Skeletal muscle cell (primary cell): ENCODE measurements around the gene DHCR7.

Experiments used
- DNase-seq: peaks from one replicate; pipeline ENCODE4 v3.0.0-alpha.2; 2010; ENCODE audit warnings: low read depth
- H3K4me3 ChIP-seq: 2 replicates; pipeline ENCODE4 v1.5.1; 2011; ENCODE audit warnings: low read depth, mild to moderate bottlenecking, control low read depth, low read length, moderate library complexity

Gene DHCR7

DNA sequence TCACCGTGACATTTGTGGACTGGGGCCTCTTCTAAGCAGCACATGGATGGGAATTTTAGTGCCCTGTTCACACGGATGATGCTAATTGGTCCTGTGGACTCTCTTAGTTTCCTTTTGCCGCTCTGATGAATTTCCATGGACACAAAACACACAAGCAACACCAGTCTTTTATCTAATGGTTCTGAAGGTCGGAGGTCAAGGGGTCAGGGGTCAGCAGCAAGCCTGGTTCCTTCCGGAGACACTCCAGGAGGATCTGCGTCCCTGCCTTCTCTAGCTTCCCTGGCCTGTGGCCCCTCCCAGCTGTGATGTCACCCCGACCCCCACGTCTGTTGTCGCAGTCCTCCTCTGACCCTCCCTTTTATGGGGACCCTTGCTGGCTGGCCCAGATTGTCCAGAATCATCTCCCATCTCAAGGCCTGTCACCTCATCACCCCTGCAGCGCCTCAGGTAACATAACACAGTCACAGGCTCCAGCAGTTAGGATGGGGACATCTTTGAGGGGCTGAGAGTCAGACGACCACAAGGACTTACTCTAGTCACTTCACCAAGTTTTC is 11.7 kb upstream of the DHCR7 start:
- H3K4me3 ChIP-seq = no peak overlapping the region
- no peak for DNase-seq

DNA sequence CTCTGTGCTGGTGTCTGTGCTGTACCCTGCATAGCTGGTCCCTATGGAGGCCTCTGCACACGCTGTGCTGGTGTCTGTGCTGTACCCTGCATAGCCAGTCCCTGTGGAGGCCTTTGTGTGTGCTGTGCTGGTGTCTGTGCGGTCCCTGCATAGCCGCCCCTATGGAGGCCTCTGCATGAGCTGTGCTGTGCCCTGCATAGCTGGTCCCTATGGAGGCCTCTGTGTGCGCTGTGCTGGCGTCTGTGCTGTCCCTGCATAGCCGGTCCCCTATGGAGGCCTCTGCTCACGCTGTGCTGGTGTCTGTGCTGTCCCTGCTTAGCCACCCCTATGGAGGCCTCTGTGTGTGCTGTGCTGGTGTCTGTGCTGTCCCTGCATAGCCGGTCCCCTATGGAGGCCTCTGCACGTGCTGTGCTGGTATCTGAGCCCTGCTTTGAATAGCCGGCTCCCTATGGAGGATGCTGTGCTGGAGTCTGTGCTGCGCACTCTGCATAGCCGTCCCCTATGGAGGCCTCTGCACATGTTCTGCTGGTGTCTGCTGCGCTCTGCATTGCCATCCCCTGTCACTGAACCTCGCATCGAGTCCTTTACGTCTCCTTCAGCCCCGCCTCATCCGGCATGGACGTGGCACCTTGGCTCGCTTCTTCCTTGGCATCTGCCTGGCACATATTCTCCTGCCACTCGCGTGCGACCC is 11.0 kb upstream of the DHCR7 start:
- no peak overlapping the region for H3K4me3 ChIP-seq
- no peak for DNase-seq

DNA sequence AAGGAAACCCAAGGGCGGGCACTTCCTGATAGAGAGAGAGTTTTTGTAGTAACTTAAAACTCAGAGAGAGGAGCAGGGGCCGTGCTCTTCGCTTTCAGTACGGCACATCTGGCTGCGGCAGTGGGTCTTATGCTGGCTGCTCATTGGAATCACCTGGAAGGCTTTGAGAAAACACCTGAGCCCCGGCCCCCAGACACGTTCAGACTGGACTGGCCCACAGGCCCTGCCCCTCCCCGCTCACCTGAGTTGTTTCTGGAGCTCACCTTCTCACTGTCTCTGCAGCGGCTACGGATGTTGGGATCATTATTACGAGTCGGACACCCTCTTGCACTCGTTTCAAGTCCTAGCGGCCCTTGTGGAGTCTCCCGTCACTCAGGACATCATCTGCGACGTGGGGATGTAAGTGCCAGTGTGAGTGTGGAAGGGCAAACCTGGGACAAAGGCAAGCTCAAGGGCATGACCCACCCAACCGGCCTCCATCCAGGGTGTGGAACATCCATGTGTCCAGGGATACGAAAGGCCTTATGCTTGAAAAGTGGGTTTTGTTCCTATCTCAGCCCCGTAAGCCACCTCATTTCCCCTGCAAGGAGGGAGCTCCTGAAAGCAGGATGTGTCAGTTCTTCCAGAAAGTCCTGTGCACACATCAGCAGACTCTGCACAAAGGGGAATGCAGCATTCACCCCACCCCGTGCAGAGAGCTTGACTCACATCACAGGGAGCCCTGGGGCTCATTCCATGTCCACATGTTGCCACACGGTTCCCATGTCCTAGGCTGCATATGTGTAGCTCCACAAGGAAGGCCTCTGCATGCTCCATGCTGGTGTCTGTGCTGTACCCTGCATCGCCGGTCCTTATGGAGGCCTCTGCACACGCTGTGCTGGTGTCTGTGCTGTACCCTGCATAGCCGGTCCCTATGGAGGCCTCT is 10.2 kb upstream of the DHCR7 start:
- DNase-seq = no peak
- H3K4me3 ChIP-seq = no peak overlapping the region

DNA sequence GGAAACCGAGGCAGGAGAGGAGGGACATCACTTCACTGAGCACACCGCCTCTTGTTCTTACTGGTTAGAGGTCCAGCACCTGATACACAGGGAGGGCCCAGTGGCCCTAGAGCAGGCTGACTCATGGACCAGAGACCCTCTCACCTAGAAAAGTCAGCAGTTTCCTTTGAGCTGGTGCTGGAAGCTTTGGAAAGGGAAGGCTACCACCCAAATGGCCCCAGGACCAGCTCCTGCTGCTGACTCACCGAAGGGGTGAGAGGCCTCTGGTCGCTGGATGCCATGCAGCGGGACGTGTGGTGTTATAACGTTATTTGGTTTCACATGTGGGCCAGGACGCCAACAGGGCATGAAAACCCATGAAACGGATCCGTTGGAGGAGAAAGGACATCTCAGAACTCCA is 8.6 kb upstream of the DHCR7 start:
- H3K4me3 ChIP-seq = no peak overlapping the region
- DNase-seq = no peak

DNA sequence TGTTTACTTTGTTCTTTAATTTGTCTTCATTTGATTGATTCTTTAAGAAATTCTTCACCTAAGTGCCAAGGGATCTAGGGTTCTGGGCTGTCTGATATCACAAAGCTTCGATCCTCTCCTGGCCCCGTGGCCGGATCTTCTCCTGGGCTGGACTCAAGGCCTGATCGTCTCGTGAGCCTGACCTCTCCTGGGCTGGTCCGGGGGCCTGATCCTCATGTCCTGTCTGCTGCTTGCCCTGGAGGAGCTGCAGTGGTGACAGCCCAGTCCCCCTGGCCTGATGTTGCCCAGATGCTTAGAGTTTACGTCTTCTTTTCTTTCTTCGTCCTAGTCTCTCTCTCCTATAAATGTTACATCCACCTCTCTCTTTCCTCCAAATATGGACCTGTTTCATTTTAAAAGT is 8.1 kb upstream of the DHCR7 start:
- H3K4me3 ChIP-seq = no peak overlapping the region
- DNase-seq = no peak

DNA sequence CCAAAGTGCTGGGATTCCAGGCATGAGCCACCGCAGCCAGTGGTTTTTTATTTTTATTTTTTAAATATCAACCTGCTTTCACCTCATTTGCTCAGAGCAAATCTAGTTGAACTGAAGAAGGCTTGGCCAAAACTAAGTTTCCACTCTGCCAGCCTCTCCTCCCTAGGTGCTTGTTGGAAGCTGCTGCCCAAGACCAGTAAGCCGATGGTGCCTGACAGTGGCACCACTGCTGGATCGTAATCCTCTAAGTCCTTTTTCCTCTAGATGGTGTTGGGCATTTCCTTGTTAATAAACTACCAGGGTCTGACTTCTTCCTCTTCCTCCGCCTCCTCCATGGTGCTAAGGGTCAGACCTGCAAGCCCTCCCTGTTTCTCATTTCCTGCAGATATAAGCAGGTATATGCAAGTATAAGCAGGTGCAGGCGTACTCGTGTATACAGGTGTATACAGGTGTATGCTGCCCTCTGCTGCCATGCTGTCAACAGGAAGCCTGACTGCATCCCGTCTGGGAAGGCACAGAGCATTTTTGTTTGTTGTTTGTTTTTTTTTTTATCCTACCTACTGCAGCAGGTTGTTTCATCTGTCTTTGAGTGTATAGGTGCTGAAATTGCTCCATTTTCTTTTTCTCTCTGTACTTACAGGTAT is 6.4 kb upstream of the DHCR7 start:
- DNase-seq = no peak
- no peak overlapping the region for H3K4me3 ChIP-seq

DNA sequence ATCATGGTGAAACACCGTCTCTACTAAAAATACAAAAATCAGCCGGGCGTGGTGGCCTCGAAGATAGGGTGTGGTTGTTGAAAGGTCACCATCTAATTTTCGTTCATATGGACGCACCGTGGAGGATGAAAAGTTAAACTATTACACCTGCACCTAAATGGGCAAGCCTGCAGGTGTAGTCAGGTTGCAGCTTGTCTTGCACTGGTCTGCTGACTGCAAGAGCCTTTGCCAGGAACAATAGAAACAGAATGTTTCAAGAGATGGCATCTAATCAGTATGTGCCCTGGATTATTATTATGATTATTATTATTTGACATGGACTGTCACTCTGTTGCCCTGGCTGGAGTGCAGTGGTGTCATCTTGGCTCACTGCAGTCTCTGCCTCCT is 5.7 kb upstream of the DHCR7 start:
- no peak for DNase-seq
- peak overlapping the region; percentile 66 for H3K4me3 ChIP-seq

DNA sequence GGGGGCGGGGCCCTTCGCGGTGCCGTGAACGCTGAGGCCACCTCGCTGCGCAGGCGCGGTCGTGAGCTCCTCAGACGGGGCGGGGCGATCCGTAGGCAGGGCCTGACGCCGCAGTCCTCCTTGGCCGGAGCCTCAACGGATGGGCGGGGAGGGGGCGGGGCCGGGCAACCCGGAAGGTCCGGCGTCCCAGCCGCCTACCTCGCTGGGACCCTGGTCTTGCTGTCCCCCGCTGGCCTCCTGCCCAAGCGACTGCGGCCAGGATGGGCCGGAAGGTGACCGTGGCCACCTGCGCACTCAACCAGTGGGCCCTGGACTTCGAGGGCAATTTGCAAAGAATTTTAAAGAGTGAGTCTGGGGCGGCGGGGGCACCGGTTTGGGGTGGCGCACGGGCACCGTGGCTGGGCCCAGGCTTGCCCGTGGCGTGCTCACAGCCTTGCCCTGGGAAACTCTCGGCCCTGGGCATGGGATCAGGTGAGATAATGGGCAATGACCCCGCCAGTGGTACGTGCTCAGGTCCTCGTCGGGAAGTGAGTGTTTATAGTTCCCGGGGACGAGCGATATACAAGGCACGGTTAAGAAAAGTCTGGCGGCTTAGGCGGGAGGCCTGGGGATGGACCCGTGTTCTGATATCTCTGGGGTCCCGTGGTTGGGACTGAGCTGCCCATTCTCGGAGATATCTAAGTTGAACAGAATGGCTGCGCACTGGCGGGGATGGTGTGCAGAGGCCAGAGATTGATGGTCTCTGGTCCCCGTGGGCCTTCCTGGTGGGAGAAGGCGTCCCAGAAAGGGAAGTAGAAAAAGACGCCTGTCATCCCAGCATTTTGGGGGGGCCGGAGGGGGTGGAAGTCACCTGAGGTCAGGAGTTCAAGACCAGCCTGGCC is 5.1 kb upstream of the DHCR7 start, which contains the start of gene NADSYN1:
NADSYN1 (plus strand) TSS at position 167 of the 881 bp plus-strand sequence; CDS start at position 261, 94 bp downstream.
- peak; percentile 65 for DNase-seq
- peak within 1 kb of the TSS; percentile 66 for H3K4me3 ChIP-seq

DNA sequence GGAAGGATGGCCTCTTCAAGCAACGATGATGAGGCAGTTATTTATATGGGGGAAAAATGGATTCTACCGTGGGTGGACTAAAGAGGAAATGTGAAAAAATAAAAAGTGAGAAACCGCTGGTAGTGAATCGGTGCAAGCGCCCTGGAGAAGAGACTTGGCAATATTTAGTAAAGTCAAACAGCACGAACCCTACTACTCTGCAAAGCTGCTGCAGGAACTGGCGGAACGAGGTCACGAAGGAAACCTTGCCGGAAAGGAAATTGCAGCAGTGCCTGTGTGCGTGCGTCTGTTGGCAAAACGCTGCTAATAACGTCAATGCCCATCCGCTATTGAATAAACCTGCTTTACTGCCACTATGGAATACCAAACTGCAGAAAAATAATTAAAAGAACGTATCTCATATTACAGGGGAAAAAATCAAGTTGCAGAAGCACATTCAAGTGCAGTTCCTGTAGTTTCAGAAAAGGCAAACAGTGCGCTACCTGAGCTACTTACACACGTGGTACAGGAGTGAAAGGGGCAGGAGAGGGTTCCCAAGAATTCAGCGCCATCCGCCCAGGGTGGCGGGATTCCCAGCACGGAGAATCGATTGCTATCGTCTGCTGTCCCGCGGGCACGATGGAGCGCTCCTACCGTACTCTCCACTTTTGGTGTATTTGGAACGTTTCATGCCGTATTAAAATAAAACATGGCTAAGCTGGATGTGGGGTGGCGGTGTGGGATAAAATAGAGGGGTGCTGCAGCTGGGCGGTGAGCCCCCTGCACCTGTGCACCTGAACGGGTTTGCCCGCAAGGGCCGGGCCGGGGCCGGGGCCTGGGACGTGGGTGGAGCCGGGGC is 4.2 kb upstream of the DHCR7 start:
- H3K4me3 ChIP-seq = peak overlapping the region; percentile 66
- DNase-seq = no peak

DNA sequence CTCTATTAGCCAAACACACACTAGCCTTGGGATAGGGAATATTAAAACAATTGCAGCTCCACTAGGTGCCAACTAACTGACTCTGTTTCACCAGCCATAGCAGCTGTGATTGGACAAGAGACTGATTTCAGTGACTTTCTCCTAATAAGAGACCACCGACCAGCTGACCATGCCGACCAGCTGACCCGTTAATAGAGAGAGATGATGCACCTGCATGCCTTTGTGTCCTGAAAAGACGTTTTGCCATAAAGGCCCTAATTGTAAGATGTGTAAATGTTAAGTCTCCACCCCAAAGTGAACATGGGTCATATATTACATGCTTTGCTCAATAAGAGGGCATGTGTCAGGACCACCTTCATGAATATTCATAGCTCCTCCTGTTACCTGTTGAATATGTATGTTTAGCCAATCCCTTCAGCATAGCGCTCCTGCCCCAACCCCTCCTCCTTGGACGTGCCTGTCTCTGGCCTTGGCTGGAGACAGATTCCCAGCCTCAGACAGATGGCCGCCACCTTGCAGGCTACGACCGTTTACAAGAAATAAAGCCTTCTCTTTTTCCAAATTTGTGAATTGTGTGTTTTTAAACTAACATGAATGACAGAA is 3.5 kb upstream of the DHCR7 start:
- DNase-seq = no peak
- no peak overlapping the region for H3K4me3 ChIP-seq

DNA sequence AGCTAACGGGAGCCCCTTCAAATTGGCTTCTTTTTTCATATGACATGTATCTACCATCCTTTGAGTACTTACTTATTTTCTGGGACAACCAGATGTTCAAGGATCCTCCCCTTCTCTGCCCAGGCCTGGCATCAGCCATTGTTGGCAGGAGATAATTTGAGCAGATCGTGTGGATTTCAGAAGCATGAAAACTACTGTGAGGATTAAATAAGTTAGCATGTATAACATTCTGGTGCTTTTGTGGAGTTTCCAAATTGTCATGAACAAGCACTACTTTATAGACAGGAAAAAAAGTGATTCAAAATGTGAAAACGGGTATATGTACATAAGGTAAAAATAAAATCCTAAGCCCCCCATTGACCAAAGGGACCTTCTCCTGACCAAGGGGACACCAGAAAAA is 2.7 kb upstream of the DHCR7 start:
- no peak overlapping the region for H3K4me3 ChIP-seq

DNA sequence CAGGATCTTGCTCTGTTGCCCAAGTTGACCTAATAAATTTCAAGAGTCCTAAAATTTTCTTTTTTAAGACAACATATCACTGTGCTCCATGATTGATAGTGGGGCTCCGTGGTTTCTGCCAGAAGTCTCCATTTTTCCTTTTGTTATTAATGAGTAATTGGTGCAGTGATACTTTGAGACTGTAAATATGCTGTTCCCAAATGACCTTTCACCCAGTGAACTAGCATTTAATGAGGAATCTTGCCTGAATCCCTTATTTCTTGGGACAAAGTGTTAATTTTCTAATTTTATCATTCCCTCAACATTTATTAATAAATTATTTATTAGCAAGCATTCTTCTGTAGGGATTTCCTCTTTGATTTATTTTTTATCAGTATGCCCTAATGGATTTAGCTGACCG is 2.3 kb upstream of the DHCR7 start:
- H3K4me3 ChIP-seq = no peak overlapping the region
- no peak for DNase-seq

More for the DNA sequence above, 2.7 kb upstream of the DHCR7 start:
- DNase-seq = no peak

DNA sequence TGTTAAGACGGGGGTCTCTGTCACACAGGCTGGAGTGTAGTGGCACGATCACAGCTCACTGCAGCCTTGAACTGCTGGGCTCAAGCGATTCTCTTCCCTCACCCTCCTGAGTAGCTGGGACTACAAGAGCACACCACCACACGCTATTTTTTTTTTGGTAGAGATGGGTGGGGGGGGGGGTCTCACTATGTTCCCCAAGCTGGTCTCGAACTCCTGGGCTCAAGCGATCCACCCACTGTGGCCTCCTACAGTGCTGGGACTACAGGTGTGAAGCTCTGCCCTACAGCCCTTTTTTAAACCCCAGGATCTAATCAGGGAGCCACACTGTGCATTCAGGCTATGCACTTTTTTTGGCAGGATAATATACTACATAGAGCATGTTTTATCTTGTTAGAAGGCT is 1.4 kb upstream of the DHCR7 start:
- peak overlapping the region; percentile 83 for H3K4me3 ChIP-seq
- no peak for DNase-seq

DNA sequence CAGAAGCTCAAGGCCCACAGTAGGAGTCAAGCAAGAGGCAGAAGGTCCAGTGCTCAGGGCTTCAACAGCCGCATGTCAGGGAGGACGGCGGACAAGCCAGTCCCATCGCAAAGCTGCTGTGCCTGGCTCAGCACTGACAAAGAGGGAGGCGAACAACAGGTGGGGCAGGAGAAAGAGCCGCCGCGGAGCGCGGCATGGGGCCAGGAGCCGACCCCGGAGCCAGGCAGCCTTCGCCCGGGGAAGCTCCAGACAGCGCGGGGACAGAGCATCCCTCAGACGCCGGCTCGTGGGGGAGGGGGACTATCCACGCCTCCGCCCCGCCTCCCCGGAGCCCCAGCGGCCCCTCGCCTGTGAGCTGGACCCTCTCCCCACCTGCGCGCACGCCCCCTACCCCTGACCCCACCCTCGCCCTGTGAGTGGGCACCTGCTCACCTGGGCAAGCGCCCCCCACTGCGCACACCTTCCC is 369 bp downstream of the DHCR7 start:
- no peak for DNase-seq

DNA sequence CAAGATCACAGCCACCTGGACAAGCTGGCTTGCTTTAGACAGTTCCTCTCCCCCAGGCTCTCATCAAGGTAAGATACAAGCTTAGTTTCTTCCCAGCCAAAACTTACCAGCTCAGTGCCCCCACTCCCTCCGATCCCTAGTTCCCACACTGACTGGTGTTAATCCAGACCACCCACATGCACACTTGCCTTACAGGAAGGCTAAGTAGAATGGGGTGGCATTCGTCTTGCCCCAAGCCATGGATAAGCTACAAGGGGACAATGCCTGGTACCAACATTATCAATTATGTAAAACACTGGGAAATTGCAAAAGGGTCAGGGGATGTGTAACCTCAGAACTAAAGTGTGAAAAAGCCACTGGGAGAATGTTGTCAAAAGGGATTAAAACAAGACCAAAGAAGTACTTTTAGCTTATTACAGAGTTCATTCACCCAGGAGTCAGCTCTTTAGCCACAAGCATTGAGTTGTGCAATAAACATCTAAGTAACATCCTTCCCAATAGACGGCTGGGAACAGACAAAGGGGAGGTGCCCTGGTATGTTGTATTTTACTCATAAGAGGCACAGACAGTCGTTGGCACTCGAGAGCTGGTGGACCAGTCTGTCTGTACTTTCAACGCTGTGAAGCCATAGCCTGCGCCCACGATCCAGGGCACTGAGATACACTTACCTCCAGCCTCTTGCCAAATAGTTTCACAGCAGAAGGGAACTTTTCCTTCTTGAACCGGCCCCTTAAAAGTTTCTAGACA is 1.1 kb downstream of the DHCR7 start:
- H3K4me3 ChIP-seq = peak overlapping the region; percentile 83
- DNase-seq = peak; percentile 63

More for the DNA sequence above, 369 bp downstream of the DHCR7 start:
- H3K4me3 ChIP-seq = peak overlapping the region; percentile 83

DNA sequence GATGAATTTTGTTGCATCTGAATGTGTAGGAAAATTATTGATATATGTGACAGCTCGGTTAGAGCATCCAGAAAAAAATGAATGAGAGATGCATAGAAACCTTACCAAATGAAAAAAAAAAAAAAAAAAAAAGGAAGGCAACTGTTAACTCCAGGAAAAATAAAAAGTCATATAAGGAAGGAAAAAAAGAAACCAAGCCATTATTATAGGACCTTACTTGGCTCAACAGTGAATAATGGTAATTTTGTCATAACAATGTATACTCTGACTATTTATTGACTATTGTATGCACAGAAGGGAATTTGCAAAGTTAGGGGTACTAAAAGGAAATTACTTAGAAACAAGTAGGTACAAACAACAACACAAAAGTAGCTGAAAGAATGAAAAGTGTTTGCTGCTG is 2.0 kb downstream of the DHCR7 start:
- no peak for DNase-seq
- H3K4me3 ChIP-seq = no peak overlapping the region

DNA sequence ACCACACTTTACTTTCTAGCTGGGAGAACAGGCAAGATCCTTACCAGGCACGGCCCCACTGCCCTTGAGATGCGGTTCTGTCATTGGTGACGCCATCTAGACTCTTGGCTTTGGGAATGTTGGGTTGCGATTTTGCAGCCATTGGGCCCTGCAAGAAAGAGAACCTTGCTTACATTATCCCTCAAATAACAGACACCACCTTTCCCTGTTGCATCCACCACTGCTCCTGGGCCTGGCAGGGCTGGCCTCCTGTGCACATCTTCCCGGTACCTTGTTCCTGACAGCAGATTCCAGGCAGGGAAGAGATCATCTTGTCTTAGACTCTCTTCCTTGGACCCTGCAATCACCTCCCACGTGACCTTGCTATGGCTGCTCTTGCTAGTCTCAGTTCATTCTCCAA is 3.4 kb downstream of the DHCR7 start:
- H3K4me3 ChIP-seq = no peak overlapping the region
- no peak for DNase-seq
